ENCODE data around the gene SYNGAP1. TPM values are rescaled to one million over a fixed set of nuclear protein-coding genes. Genes with fewer than 3 reads are reported as not detected.
"Not testable (repeated sequence)": the region's sequence is repeated elsewhere in the genome, so short reads cannot be mapped to it uniquely, and the experiment has no call there.

Gene SYNGAP1
- total and polyA plus RNA-seq, 3 donors from 2014 or later: 29.4 to 43.9 (median 31.5) TPM

DNA sequence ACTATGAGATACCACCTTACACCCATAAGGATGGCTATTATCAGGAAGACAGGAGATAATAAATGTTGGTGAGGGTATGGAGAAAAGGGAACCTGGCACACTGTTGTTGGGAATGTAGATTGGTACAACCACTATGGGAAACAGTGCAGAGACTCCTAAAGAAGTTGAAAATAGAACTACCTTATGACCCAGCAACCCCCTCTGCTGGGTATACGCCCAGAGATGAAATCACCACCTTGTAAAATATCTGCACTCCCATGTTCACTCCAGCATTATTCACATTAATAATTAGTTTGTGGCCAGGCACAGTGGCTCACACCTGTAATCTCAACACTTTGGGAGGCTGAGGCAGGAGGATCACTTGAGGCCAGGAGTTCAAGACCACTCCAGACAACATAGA is 61.3 kb downstream of the SYNGAP1 start:
- intact Hi-C loops (cut with DNase I; ENCODE audit: low total_unique reads): no loop called here
- no peaks in the 10 kb centered on the region for H3K4me1 ChIP-seq
- TF ChIP-seq POLR2A (IDR thresholded peaks at IDR 0.05): no peak
- TF ChIP-seq, protein P1, sequence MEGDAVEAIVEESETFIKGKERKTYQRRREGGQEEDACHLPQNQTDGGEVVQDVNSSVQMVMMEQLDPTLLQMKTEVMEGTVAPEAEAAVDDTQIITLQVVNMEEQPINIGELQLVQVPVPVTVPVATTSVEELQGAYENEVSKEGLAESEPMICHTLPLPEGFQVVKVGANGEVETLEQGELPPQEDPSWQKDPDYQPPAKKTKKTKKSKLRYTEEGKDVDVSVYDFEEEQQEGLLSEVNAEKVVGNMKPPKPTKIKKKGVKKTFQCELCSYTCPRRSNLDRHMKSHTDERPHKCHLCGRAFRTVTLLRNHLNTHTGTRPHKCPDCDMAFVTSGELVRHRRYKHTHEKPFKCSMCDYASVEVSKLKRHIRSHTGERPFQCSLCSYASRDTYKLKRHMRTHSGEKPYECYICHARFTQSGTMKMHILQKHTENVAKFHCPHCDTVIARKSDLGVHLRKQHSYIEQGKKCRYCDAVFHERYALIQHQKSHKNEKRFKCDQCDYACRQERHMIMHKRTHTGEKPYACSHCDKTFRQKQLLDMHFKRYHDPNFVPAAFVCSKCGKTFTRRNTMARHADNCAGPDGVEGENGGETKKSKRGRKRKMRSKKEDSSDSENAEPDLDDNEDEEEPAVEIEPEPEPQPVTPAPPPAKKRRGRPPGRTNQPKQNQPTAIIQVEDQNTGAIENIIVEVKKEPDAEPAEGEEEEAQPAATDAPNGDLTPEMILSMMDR (IDR thresholded peaks at IDR 0.05): no peak
- H3K4me3 ChIP-seq: no peak overlapping the region
- no peak overlapping the region for H3K27ac ChIP-seq
- H3K9me3 ChIP-seq: no peaks in the 10 kb centered on the region
- no peak for DNase-seq
- H3K27me3 ChIP-seq: no peaks in the 10 kb centered on the region
- no peaks in the 10 kb centered on the region for H3K36me3 ChIP-seq (ENCODE audit: low read depth, missing control alignments)
- 70 to 80% methylated on average over 1 of the region's 1 CpG for WGBS, 2 donors

DNA sequence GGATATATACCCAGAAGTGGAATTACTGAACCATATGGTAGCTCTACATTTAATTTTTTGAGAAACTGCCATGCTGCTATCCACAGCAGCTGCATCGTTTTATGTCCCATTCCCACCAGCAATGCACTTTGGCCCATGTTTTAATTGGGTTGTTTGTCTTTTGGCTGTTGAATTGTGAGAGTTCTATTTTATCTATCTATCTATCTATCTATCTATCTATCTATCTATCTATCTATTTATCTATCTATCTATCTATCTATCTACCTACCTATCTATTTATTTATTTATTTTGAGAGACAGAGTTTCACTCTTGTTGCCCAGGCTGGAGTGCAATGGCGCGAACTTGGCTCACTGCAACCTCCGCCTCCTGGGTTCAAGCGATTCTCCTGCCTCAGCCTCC is 62.8 kb downstream of the SYNGAP1 start:
- DNase-seq; H3K4me3 ChIP-seq; H3K9me3 ChIP-seq; H3K36me3 ChIP-seq (ENCODE audit: low read depth, missing control alignments); H3K4me1 ChIP-seq; intact Hi-C loops (cut with DNase I; ENCODE audit: low total_unique reads); H3K27ac ChIP-seq; H3K27me3 ChIP-seq: not testable (repeated sequence)
- 93 to 97% methylated on average over 5 of the region's 5 CpGs for WGBS, 2 donors

DNA sequence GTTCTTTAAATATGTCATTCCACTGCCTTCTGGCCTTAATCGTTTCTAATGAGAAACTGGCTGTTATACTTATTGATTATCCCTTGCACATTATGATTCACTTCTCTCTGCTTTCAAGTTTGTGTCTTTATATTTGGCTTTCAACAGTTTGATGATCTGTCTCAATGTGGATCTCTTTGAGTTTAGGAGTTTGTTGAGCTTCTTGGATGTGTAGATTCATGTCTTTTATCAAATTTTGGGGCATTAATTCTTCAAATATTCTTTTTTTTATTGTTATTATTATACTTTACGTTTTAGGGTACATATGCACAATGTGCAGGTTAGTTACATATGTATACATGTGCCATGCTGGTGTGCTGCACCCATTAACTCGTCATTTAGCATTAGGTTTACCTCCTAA is 63.8 kb downstream of the SYNGAP1 start:
- Histone ChIP-seq H3K4me1 (no peaks in the 10 kb centered on the region), H3K36me3 (ENCODE audit: low read depth, missing control alignments) (no peaks in the 10 kb centered on the region), H3K4me3 (no peak overlapping the region), H3K27me3 (no peaks in the 10 kb centered on the region), H3K27ac (no peak overlapping the region), H3K9me3 (no peaks in the 10 kb centered on the region)
- DNase-seq: no peak
- intact Hi-C loops (cut with DNase I; ENCODE audit: low total_unique reads): no loop called here
- TF ChIP-seq, protein P1 (IDR thresholded peaks at IDR 0.05): no peak
- TF ChIP-seq POLR2A (IDR thresholded peaks at IDR 0.05): no peak
- 76 to 82% methylated on average over 3 of the region's 3 CpGs for WGBS, 2 donors

DNA sequence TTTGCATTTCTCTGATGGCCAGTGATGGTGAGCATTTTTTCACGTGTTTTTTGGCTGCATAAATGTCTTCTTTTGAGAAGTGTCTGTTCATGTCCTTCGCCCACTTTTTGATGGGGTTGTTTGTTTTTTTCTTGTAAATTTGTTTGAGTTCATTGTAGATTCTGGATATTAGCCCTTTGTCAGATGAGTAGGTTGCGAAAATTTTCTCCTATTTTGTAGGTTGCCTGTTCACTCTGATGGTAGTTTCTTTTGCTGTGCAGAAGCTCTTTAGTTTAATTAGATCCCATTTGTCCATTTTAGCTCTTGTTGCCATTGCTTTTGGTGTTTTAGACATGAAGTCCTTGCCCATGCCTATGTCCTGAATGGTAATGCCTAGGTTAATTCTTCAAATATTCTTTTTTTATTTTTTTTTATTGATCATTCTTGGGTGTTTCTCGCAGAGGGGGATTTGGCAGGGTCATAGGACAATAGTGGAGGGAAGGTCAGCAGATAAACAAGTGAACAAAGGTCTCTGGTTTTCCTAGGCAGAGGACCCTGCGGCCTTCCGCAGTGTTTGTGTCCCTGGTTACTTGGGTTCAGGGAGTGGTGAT is 64.9 kb downstream of the SYNGAP1 start:
- H3K4me1 ChIP-seq; H3K27me3 ChIP-seq; H3K9me3 ChIP-seq; H3K36me3 ChIP-seq (ENCODE audit: low read depth, missing control alignments); H3K27ac ChIP-seq; intact Hi-C loops (cut with DNase I; ENCODE audit: low total_unique reads); H3K4me3 ChIP-seq; DNase-seq: not testable (repeated sequence)
- 50 to 79% methylated on average over 4 of the region's 6 CpGs for WGBS, 2 donors

DNA sequence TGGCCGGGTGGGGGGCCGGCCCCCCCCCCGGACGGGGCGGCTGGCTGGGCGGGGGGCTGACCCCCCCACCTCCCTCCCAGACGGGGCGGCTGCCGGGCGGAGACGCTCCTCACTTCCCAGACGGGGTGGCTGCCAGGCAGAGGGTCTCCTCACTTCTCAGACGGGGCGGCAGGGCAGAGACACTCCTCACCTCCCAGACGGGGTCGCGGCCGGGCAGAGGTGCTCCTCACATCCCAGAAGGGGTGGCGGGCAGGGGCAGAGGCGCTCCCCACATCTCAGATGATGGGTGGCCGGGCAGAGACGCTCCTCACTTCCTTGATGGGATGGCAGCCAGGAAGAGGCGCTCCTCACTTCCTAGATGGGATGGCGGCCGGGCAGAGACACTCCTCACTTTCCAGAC is 65.8 kb downstream of the SYNGAP1 start:
- H3K27ac ChIP-seq; intact Hi-C loops (cut with DNase I; ENCODE audit: low total_unique reads); H3K4me1 ChIP-seq; H3K4me3 ChIP-seq; H3K27me3 ChIP-seq; H3K9me3 ChIP-seq; DNase-seq; H3K36me3 ChIP-seq (ENCODE audit: low read depth, missing control alignments): not testable (repeated sequence)
- 74% methylated on average over 18 of the region's 25 CpGs; no CpG with 5 or more reads in 1 of the 2 donors for WGBS, 2 donors

DNA sequence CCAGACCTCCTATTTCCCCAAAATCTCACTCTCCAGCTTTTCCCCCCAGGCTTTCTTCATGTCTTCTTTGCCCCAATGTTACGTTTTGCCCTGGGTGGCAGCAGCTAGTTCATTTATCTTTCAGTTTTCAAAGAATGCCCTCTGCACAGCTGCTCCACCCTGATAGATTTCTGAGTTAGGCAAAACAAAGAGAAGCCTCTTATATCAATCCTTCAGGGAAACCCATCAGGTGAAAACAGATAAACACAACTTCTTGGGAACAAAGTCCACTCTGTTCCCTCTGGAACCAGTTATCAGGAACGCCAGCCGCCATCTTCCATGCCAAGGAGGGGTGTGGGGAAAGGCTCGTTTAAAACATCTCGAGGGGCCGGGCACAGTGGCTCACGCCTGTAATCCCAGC is 68.5 kb downstream of the SYNGAP1 start:
- Histone ChIP-seq H3K9me3 (no peaks in the 10 kb centered on the region), H3K36me3 (ENCODE audit: low read depth, missing control alignments) (no peaks in the 10 kb centered on the region), H3K4me1 (no peaks in the 10 kb centered on the region), H3K4me3 (no peak overlapping the region), H3K27me3 (no peaks in the 10 kb centered on the region), H3K27ac (no peak overlapping the region)
- 55 to 79% methylated on average over 7 of the region's 7 CpGs for WGBS, 2 donors
- intact Hi-C loops (cut with DNase I; ENCODE audit: low total_unique reads): no loop called here
- TF ChIP-seq POLR2A (IDR thresholded peaks at IDR 0.05): no peak
- TF ChIP-seq, protein P1 (IDR thresholded peaks at IDR 0.05): no peak
- DNase-seq: no peak
